Endometrial microvascular endothelial cells (primary cell): ENCODE data around the gene PPP1CA. TPM values are rescaled to one million over a fixed set of nuclear protein-coding genes. Genes with fewer than 3 reads are reported as not detected.
"Not testable (repeated sequence)": the region's sequence is repeated elsewhere in the genome, so short reads cannot be mapped to it uniquely, and the experiment has no call there.

Experiments used
- in situ Hi-C: cut with HindIII; loops from 2 replicates; pipeline ENCODE4 v1.10.0; 2017; ENCODE audit warnings: low sequenced_read_pairs, low pct_unique_long_range_greater_than_20kb; ENCODE audit errors: inconsistent ontology term
- total RNA-seq: library from RNA; depleted of rRNA; stranded (reverse); fragments of >200 nt; gene quantifications from one replicate; pipeline ENCODE4 v1.2.3, GENCODE V29; 2015; ENCODE audit errors: inconsistent ontology term

The PPP1CA gene
- total RNA-seq, 1 donor from 2014 or later: 302 TPM

GRCh38 chr11:67435727-67436458, 34.2 kb upstream of the PPP1CA start:
- in situ Hi-C loops: no loop called here

GRCh38 chr11:67435031-67435726, 33.5 kb upstream of the PPP1CA start:
- in situ Hi-C loops: no loop called here

GRCh38 chr11:67434395-67434881, 32.8 kb upstream of the PPP1CA start:
- in situ Hi-C loops: no loop called here

GRCh38 chr11:67433536-67434394, 32.1 kb upstream of the PPP1CA start:
- in situ Hi-C loops: no loop called here

GRCh38 chr11:67432655-67433349, 31.1 kb upstream of the PPP1CA start:
- in situ Hi-C loops: no loop called here

GRCh38 chr11:67431346-67432249, 29.9 kb upstream of the PPP1CA start:
- in situ Hi-C loops: no loop called here

GRCh38 chr11:67429722-67430121, 28.1 kb upstream of the PPP1CA start:
- in situ Hi-C loops: no loop called here

- in situ Hi-C loops: no loop called here
These were observed 27.5 kb upstream of the PPP1CA start for GRCh38 chr11:67429038-67429668.

- in situ Hi-C loops: no loop called here
These were observed 26.7 kb upstream of the PPP1CA start, which contains the start of gene RPS6KB2 for GRCh38 chr11:67428052-67429001. RPS6KB2 (plus strand) TSS chr11:67428494; CDS start chr11:67428546, 52 bp downstream.

- in situ Hi-C loops: not testable (repeated sequence)
These were observed 25.8 kb upstream of the PPP1CA start for GRCh38 chr11:67427364-67427859.

GRCh38 chr11:67423891-67424613, 22.4 kb upstream of the PPP1CA start:
- in situ Hi-C loops: no loop called here

GRCh38 chr11:67423466-67423865, 21.8 kb upstream of the PPP1CA start:
- in situ Hi-C loops: no loop called here

- in situ Hi-C loops: no loop called here
These were observed 21.2 kb upstream of the PPP1CA start for GRCh38 chr11:67422891-67423290.

- in situ Hi-C loops: no loop called here
These were observed 19.9 kb upstream of the PPP1CA start for GRCh38 chr11:67421430-67422031.
